Sigmoid colon (tissue), 4 donors: ENCODE data around the gene PTCD2.

ENCODE experiments used
- CTCF ChIP-seq, 4 experiments: fragments of 450-650 bp in 3 of 4; fragments of 200-600 bp in 1 of 4; IDR thresholded peaks; one replicate each; pipeline ENCODE4 v1.5.1; 2016 to 2019; ENCODE audit warnings: antibody characterized with exemption in 4 of 4, mild to moderate bottlenecking in 3 of 4, moderate library complexity in 2 of 4
- POLR2A ChIP-seq, 2 donors: fragments of 450-650 bp; IDR thresholded peaks; one replicate each; pipeline ENCODE4 v1.6.1; 2016; ENCODE audit warnings: antibody characterized with exemption in 2 of 2, mild to moderate bottlenecking in 2 of 2, moderate library complexity in 2 of 2
- POLR2AphosphoS5 ChIP-seq, 4 donors: sonication (generic); formaldehyde crosslinking; IDR thresholded peaks; one replicate each; pipeline ENCODE4 v1.6.1; 2017; ENCODE audit warnings: antibody characterized with exemption in 4 of 4

GRCh38 chr5:72407078-72407477 lies 86.9 kb downstream of the PTCD2 start:
- TF ChIP-seq CTCF (IDR thresholded peaks at IDR 0.05) (no peak), POLR2AphosphoS5 (IDR thresholded peaks at IDR 0.05) (no peak), POLR2A (IDR thresholded peaks at IDR 0.05) (no peak)
